ENCODE data around the gene ETV6.

- TF ChIP-seq CTCF (IDR thresholded peaks at IDR 0.05): no peak
- no peak for TF ChIP-seq POLR2A (IDR thresholded peaks at IDR 0.05)
Measured at GRCh38 chr12:11863478-11863906, 214.0 kb downstream of the ETV6 start.

Data from lower leg skin (tissue), 3 donors.